ENCODE measurements around the gene MINAR2.

The MINAR2 gene

GRCh38 chr5:129745997-129746396 lies 1.9 kb upstream of the MINAR2 start:
- no peaks in the 10 kb centered on the region for H3K27me3 ChIP-seq (ENCODE audit: control insufficient read depth in 2 of 2, insufficient read depth in 2 of 2, low read length in 2 of 2)
- H3K9me3 ChIP-seq (ENCODE audit: control insufficient read depth in 2 of 2, low read length in 2 of 2) = no peaks in the 10 kb centered on the region
- H3K4me1 ChIP-seq (ENCODE audit: control insufficient read depth in 2 of 2, insufficient read depth in 2 of 2, low read length in 2 of 2) = no peaks in the 10 kb centered on the region
- H3K27ac ChIP-seq (ENCODE audit: low read depth in 2 of 2, low read length in 2 of 2) = no peak overlapping the region
- no peak overlapping the region for H3K9ac ChIP-seq (ENCODE audit: low read depth in 1 of 2, low read length in 2 of 2)
- H3K4me3 ChIP-seq (ENCODE audit: low read length in 2 of 2) = no peak overlapping the region
- no peaks in the 10 kb centered on the region for H3K36me3 ChIP-seq (ENCODE audit: control insufficient read depth in 2 of 2, insufficient read depth in 2 of 2, low read length in 2 of 2)

- Histone ChIP-seq H3K4me1 (ENCODE audit: control insufficient read depth in 2 of 2, insufficient read depth in 2 of 2, low read length in 2 of 2) (no peaks in the 10 kb centered on the region), H3K9me3 (ENCODE audit: control insufficient read depth in 2 of 2, low read length in 2 of 2) (no peaks in the 10 kb centered on the region), H3K9ac (ENCODE audit: low read depth in 1 of 2, low read length in 2 of 2) (no peak overlapping the region), H3K27ac (ENCODE audit: low read depth in 2 of 2, low read length in 2 of 2) (no peak overlapping the region), H3K27me3 (ENCODE audit: control insufficient read depth in 2 of 2, insufficient read depth in 2 of 2, low read length in 2 of 2) (no peaks in the 10 kb centered on the region), H3K36me3 (ENCODE audit: control insufficient read depth in 2 of 2, insufficient read depth in 2 of 2, low read length in 2 of 2) (no peaks in the 10 kb centered on the region), H3K4me3 (ENCODE audit: low read length in 2 of 2) (no peak overlapping the region)
Measured at GRCh38 chr5:129746876-129747275, 1.0 kb upstream of the MINAR2 start.

GRCh38 chr5:129748913-129749880 lies 1.3 kb downstream of the MINAR2 start:
- Histone ChIP-seq H3K4me3 (ENCODE audit: low read length in 2 of 2) (no peak overlapping the region), H3K27ac (ENCODE audit: low read depth in 2 of 2, low read length in 2 of 2) (no peak overlapping the region), H3K36me3 (ENCODE audit: control insufficient read depth in 2 of 2, insufficient read depth in 2 of 2, low read length in 2 of 2) (no peaks in the 10 kb centered on the region), H3K9me3 (ENCODE audit: control insufficient read depth in 2 of 2, low read length in 2 of 2) (no peaks in the 10 kb centered on the region), H3K9ac (ENCODE audit: low read depth in 1 of 2, low read length in 2 of 2) (no peak overlapping the region), H3K4me1 (ENCODE audit: control insufficient read depth in 2 of 2, insufficient read depth in 2 of 2, low read length in 2 of 2) (no peaks in the 10 kb centered on the region), H3K27me3 (ENCODE audit: control insufficient read depth in 2 of 2, insufficient read depth in 2 of 2, low read length in 2 of 2) (no peaks in the 10 kb centered on the region)

GRCh38 chr5:129760636-129761325 lies 12.9 kb downstream of the MINAR2 start:
- no peaks in the 10 kb centered on the region for H3K4me1 ChIP-seq (ENCODE audit: control insufficient read depth in 2 of 2, insufficient read depth in 2 of 2, low read length in 2 of 2)
- H3K9ac ChIP-seq (ENCODE audit: low read depth in 1 of 2, low read length in 2 of 2) = no peak overlapping the region
- H3K27me3 ChIP-seq (ENCODE audit: control insufficient read depth in 2 of 2, insufficient read depth in 2 of 2, low read length in 2 of 2) = no peaks in the 10 kb centered on the region
- no peak overlapping the region for H3K4me3 ChIP-seq (ENCODE audit: low read length in 2 of 2)
- H3K9me3 ChIP-seq (ENCODE audit: control insufficient read depth in 2 of 2, low read length in 2 of 2) = no peaks in the 10 kb centered on the region
- no peak overlapping the region for H3K27ac ChIP-seq (ENCODE audit: low read depth in 2 of 2, low read length in 2 of 2)
- H3K36me3 ChIP-seq (ENCODE audit: control insufficient read depth in 2 of 2, insufficient read depth in 2 of 2, low read length in 2 of 2) = no peaks in the 10 kb centered on the region

- Histone ChIP-seq H3K36me3 (ENCODE audit: control insufficient read depth in 2 of 2, insufficient read depth in 2 of 2, low read length in 2 of 2) (no peaks in the 10 kb centered on the region), H3K4me1 (ENCODE audit: control insufficient read depth in 2 of 2, insufficient read depth in 2 of 2, low read length in 2 of 2) (peaks cover 0 to under 1% of the 10 kb centered on the region in 2 donors), H3K9ac (ENCODE audit: low read depth in 1 of 2, low read length in 2 of 2) (no peak overlapping the region), H3K27ac (ENCODE audit: low read depth in 2 of 2, low read length in 2 of 2) (no peak overlapping the region), H3K9me3 (ENCODE audit: control insufficient read depth in 2 of 2, low read length in 2 of 2) (no peaks in the 10 kb centered on the region), H3K27me3 (ENCODE audit: control insufficient read depth in 2 of 2, insufficient read depth in 2 of 2, low read length in 2 of 2) (no peaks in the 10 kb centered on the region), H3K4me3 (ENCODE audit: low read length in 2 of 2) (no peak overlapping the region)
Measured at GRCh38 chr5:129763651-129764050, 15.8 kb downstream of the MINAR2 start.

- Histone ChIP-seq H3K4me3 (ENCODE audit: low read length in 2 of 2) (no peak overlapping the region), H3K9me3 (ENCODE audit: control insufficient read depth in 2 of 2, low read length in 2 of 2) (no peaks in the 10 kb centered on the region), H3K27ac (ENCODE audit: low read depth in 2 of 2, low read length in 2 of 2) (no peak overlapping the region), H3K9ac (ENCODE audit: low read depth in 1 of 2, low read length in 2 of 2) (no peak overlapping the region), H3K36me3 (ENCODE audit: control insufficient read depth in 2 of 2, insufficient read depth in 2 of 2, low read length in 2 of 2) (no peaks in the 10 kb centered on the region), H3K27me3 (ENCODE audit: control insufficient read depth in 2 of 2, insufficient read depth in 2 of 2, low read length in 2 of 2) (no peaks in the 10 kb centered on the region), H3K4me1 (ENCODE audit: control insufficient read depth in 2 of 2, insufficient read depth in 2 of 2, low read length in 2 of 2) (peaks cover 0 to 3% of the 10 kb centered on the region in 2 donors)
Measured at GRCh38 chr5:129766798-129767197, 18.9 kb downstream of the MINAR2 start.

- H3K9me3 ChIP-seq (ENCODE audit: control insufficient read depth in 2 of 2, low read length in 2 of 2) = no peaks in the 10 kb centered on the region
- peaks cover 0 to 3% of the 10 kb centered on the region in 2 donors for H3K4me1 ChIP-seq (ENCODE audit: control insufficient read depth in 2 of 2, insufficient read depth in 2 of 2, low read length in 2 of 2)
- no peak overlapping the region for H3K4me3 ChIP-seq (ENCODE audit: low read length in 2 of 2)
- no peak overlapping the region for H3K9ac ChIP-seq (ENCODE audit: low read depth in 1 of 2, low read length in 2 of 2)
- no peak overlapping the region for H3K27ac ChIP-seq (ENCODE audit: low read depth in 2 of 2, low read length in 2 of 2)
- no peaks in the 10 kb centered on the region for H3K36me3 ChIP-seq (ENCODE audit: control insufficient read depth in 2 of 2, insufficient read depth in 2 of 2, low read length in 2 of 2)
- H3K27me3 ChIP-seq (ENCODE audit: control insufficient read depth in 2 of 2, insufficient read depth in 2 of 2, low read length in 2 of 2) = no peaks in the 10 kb centered on the region
Measured at GRCh38 chr5:129767927-129768380, 20.1 kb downstream of the MINAR2 start.

- Histone ChIP-seq H3K36me3 (ENCODE audit: control insufficient read depth in 2 of 2, insufficient read depth in 2 of 2, low read length in 2 of 2) (no peaks in the 10 kb centered on the region), H3K27me3 (ENCODE audit: control insufficient read depth in 2 of 2, insufficient read depth in 2 of 2, low read length in 2 of 2) (no peaks in the 10 kb centered on the region), H3K4me3 (ENCODE audit: low read length in 2 of 2) (no peak overlapping the region), H3K9ac (ENCODE audit: low read depth in 1 of 2, low read length in 2 of 2) (no peak overlapping the region), H3K9me3 (ENCODE audit: control insufficient read depth in 2 of 2, low read length in 2 of 2) (no peaks in the 10 kb centered on the region), H3K4me1 (ENCODE audit: control insufficient read depth in 2 of 2, insufficient read depth in 2 of 2, low read length in 2 of 2) (peaks cover 0 to 3% of the 10 kb centered on the region in 2 donors), H3K27ac (ENCODE audit: low read depth in 2 of 2, low read length in 2 of 2) (no peak overlapping the region)
Measured at GRCh38 chr5:129768735-129769134, 20.8 kb downstream of the MINAR2 start.

GRCh38 chr5:129770024-129770820 lies 22.3 kb downstream of the MINAR2 start:
- no peak overlapping the region for H3K27ac ChIP-seq (ENCODE audit: low read depth in 2 of 2, low read length in 2 of 2)
- H3K27me3 ChIP-seq (ENCODE audit: control insufficient read depth in 2 of 2, insufficient read depth in 2 of 2, low read length in 2 of 2) = no peaks in the 10 kb centered on the region
- H3K4me3 ChIP-seq (ENCODE audit: low read length in 2 of 2) = no peak overlapping the region
- no peaks in the 10 kb centered on the region for H3K36me3 ChIP-seq (ENCODE audit: control insufficient read depth in 2 of 2, insufficient read depth in 2 of 2, low read length in 2 of 2)
- peaks cover 0 to 3% of the 10 kb centered on the region in 2 donors for H3K4me1 ChIP-seq (ENCODE audit: control insufficient read depth in 2 of 2, insufficient read depth in 2 of 2, low read length in 2 of 2)
- no peaks in the 10 kb centered on the region for H3K9me3 ChIP-seq (ENCODE audit: control insufficient read depth in 2 of 2, low read length in 2 of 2)
- no peak overlapping the region for H3K9ac ChIP-seq (ENCODE audit: low read depth in 1 of 2, low read length in 2 of 2)
